T-helper 2 cell (primary cell): ENCODE data around the gene SPTSSB.

Experiments used
- DNase-seq, 5 experiments: peaks; one replicate each; pipeline versions ENCODE4 v3.0.0 to v3.0.0-alpha.2; 2012 to 2022
- total RNA-seq, 2 donors: gene quantifications; one replicate each; lab custom pipeline; 2026; lab: John Stamatoyannopoulos, UW

Gene SPTSSB, protein sequence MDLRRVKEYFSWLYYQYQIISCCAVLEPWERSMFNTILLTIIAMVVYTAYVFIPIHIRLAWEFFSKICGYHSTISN
- total RNA-seq = 0.20 to 0.62 reads per million in 2 donors

DNA sequence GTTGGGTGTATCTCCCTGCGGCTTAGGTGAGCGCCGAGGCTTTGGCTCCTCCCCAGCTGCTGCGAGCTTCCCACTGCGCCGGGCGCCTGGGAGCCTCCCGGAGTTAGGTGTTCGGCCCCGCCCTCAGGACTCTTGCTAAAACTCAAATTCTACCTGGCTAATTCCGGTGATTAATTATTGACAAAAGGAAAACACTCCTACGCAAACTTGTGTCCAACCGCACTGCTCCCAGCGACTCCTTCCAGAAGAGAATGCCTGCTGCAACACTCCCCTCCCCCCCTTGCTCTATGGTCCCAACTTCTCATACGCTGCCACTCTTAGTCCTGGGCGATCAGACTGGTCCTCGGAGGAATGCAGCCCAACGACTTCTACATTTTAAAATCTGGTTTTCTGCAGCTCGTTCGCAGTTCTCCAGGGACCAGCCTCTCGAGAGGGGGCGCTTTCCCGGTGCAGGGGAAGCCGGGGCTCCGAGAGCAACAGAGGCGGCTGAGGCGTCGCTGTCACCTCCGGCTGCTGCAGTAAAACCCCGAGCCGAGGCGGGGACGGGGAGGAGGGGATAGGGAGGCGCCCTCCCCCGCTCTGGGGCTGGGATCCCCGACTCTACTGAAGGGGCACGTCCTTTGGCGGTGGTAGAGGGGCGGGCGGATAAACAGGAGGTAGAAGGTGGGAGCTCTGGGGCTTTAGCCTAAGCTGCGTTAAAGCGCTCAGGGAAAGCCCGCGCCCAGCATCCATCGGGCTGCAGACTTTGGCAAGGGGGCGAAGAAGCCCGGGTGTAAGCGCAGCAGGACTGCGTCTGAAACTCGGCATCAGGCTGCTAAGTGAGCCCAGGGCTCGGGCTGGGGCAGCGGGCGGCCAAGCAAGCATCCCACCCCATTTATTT lies at the start of gene SPTSSB:
SPTSSB (minus strand) TSS at position 77 of the 880 bp plus-strand sequence. CDS start 25,194 bp downstream, outside the sequence.
- DNase-seq = peak in 3 of 5 experiments; percentile 14 to 39 (median 14)

DNA sequence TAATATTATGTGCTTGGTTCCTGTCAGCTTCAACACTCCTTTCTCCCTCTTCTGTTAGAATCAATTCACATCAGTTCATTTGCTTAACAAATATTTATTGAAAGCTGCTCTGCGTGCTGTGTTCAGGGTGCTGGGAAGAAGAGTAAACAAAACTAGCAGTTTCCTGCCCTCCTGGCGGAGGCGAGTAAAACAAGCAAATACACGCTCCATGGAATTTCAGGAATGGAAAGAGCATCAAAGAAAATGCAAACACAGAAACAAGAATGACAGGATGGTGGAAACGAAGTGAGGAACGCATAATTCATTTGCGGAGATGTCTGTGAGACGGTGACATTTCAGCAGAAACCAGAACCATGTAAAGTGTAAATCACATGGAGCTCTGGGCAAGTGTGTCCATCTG lies 49.4 kb upstream of the SPTSSB start:
- DNase-seq = no peak

DNA sequence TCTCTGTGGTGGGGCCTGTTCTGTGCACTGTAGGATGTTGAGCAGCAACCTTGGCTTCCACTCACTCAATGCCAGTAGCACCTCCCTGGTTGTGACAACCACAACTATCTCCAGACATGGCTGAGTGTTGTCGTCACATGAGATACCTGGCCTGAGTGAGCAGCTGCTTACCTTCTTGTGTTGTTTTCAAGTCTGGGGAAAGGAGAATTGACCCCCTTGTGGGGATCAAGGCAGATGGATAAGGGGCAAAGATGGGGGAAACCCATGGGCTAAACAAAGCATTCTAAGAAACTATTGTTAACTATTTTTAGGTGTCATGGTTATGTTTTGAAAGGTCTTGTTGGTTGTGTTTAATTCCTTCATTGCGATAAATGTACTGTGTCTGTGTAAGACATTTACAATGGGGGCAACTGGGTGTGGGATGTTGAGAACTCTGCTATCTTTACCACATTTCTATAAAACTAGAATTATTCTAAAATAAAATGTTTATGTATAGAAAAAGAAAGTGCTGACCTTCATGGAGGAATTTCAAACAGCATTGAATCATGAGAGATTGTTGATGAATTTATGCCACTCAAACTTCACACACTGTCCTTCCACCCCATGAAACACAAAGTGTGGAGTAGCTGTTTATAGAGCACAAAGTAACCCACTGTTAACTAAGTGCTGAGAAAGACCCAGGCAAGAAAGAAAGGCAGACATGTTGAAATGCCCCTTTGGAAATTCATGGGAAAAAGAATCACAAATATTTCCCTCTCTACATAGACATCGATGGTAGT lies 48.4 kb upstream of the SPTSSB start:
- no peak for DNase-seq

DNA sequence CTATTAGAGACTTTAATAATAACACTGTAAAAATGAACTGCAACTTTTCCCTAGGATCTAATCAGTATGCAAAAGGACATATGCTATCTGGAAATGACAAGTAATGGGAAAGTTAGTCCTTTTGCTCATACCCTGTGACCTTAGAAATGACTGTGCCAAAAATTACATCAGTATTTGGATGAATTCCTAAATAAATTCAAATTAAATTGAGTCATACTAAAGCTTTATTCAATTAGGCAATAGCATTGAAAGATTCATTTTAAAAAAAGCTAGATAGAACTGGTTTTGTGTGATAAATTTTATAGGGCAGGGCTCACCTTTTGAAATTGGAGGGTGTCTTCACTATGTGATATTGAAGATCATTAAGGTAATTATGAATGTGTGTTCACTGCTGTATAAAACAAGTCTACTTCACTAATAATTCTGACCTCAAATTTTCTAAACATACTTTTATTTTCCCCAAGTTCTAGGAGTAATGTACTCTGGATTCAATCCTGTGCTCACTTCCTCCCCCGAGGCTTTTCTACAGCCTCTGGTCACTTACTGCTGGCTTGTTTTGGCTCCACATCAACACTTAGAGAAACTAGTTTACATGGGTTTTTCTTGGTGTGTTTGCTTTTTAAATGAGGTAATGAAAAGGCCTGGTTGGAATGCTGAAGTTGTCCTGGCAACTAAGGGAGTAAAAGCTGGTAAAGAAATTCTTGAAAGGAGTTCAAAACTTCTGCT lies 44.4 kb upstream of the SPTSSB start:
- no peak for DNase-seq

DNA sequence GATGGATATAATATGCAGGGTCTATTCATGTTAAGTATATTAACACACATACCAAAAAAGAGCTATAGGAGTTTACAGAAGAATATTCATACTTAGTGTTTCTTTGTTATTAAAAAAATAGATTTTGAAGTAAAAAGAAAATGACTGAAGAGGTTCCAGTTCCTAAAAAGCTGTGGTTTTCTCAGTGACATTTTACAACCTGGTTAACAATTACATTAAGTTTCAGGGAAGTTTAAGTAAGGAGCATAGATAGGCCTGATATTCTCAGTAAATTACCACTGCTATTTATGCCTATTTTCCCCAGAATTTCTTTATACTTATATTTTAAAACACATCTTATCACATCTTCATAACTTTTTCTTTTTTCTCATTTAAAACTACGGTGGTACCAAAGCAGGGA lies 43.6 kb upstream of the SPTSSB start:
- DNase-seq = no peak

DNA sequence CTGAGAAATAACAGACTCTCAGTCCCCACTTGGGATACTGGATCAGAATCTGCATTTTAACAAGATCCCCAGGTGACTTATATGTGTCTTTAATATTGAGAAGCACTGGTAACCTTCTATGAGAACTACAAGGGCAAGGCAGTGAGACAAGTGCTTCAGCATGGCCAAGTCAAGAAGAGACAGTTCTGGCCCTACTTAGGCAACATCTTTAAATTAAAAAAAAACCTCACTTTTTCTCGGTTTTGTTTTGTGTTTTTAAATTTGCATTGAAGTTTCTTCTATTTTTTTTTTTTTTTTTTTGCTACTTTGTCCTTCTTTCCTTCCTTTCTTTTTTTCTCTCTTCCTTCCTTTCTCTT lies 42.5 kb upstream of the SPTSSB start:
- DNase-seq = no peak

DNA sequence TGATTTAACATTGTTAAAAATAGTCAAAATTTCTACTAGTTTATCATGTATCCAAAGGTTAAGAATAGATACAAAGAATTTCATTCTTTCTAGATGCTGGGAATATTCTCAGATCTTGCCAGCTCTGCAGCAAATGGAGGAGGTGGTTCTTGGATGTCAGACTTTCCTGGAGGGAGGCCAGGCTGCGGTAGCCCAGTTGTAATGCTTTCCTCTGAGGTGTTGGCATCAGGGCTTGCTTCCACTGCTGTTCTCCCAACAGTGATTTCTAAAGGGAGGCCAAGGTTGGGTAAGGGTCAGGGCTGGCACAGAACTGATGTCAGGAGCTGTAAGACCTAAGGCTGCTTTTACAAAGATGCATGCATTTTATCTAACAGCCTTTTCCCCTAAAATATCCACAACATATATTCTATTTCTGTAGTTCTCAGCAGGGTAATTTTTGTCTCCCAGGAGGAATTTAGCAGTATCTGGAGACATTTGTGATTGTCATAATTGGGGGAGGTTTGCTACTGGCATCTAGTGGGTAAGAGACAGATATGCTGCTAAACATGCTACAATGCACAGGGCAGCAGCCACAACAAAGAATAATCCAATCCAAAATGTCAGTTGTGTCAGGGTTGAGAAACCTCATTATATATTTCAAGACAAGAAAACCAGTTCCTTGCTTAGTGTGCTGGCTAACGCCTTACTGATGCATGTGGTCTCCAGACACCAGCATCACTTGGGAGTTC lies 42.0 kb upstream of the SPTSSB start:
- DNase-seq = no peak

DNA sequence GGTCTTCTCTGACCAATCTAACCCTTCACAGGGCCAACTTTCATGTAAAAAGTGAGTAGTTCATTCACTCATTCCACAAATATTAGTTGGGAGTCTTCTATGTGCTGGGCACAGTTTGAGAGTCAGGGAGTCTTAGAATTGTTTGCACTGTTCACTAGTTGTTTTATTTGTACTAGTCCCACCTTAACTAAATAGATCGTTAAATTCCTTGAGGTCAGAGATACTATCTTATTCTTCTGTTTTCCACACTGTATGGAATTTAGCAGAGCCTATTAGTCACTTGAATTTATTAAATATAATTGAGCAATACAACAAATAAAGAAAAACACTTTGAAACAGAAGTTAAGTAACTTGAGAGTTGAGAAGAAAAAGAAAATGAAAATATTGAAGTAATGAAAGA lies 40.8 kb upstream of the SPTSSB start:
- no peak for DNase-seq

DNA sequence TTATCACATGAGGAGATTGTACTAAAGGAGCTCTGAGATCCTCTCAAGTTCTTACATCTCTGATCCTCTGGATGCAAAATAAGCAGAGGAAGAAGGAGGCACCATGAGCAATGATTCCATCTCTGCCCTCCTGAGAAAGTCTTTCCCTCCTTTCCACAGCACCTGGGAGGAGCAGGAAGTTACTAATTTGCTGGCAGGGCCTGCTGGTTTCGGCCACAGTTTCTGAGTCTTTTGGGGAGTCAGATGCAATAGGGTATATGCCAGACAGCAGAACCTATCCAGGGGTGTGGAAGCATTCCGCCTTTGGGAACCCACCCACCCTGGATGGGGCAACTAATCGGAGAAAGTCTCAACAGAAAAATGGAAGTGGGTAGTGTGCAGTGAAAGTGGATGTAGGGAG lies 38.5 kb upstream of the SPTSSB start:
- no peak for DNase-seq

DNA sequence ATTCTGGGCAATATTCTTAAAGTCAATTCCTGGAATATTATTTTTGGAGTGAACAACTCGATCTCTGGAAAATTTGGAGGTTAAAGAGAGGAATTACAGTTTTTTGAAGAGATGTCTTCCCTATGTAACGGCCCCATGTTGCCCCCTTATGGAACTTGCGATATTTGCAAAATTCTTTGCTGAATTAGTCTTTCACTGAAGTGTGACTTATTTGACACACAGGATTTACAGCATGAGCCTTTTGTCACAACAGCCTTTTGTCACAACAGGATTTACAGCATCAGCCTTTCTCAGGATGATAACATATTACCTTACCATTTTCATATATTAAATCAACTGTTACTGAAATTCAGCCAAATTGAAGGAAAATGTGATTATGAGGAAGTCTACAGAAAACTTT lies 37.8 kb upstream of the SPTSSB start:
- DNase-seq = peak in 2 of 5 experiments; percentile 13 to 34

DNA sequence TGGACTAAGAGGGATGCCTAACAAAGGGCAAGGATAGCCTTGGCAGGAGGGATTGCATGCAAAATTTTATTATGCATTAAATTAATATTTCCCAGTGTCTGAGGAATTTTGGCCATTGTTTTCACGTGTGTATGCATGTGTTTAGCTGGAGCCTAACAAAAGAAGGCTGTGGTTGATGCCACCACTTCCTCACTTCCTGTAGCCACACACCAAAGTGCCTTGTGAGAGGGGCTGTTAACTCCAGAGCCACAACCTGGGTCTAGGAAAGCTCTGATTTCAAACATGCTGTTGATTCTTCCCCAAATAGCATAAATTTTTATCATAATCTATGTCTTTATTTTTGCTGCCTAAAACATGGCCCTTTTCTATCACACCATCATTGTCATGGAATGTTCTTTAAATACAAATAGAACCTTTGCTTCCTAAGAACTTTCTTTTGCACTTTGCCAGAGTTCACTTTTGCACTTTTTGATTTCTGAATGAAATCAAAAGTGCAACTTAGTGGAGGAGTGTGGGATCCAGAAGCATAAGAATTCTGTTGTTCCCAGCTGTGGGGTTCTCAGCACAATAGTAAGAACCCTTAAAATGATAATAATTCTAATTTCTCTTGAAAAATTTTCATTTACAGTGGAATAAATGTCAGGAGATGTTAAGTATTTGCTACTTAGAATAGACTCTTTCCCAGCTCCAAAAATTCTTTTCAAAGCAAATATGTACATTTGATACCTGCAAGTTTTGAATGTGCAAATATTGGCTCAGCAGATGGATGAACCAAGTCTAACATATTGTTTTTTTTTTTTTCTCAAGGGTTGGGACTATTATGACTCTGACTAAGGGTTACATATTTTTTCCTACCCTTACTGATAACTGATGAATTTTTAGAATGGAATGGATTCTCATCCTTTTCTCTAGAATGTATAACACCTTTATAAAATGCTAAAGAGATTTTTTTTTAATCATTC lies 35.6 kb upstream of the SPTSSB start:
- peak in 2 of 5 experiments; percentile 5 to 17 for DNase-seq

DNA sequence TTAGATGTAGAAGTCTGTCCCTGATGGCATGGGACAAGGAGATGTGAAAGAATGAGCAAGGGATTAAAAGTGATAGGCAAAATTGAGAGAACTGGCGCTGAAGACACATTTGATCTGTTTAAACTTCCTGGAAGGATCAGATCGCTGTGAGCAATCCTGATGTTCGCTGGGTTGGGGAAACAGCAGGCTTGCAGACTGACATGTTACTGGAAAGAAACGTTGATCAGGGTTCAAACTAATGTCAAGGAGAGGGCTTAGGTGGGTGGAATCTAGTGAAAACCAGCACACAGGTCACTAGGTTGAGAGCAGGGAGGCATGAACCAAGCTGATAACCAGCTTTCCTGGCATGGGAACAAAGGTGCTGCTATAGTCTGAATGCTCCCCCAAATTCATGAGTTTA lies 34.5 kb upstream of the SPTSSB start:
- no peak for DNase-seq

DNA sequence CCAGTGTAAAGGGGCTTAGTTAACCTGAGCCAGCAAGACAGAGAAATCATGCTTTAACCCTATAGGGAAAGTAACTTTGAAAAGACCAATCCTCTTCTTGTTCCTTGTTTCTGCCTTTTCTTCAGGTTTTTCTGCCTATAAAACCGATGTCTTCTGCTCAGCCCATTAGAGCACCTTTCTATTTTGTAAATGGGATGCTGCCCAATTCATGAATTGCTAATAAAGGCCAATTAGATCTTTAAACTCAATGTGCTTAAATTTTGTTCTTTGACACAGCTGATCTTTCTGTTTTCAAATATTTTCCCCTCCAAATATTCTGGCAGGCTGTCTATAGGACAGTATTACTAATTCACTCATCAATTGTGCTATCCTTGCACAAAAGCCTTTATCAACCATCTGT lies 33.8 kb upstream of the SPTSSB start:
- no peak for DNase-seq

DNA sequence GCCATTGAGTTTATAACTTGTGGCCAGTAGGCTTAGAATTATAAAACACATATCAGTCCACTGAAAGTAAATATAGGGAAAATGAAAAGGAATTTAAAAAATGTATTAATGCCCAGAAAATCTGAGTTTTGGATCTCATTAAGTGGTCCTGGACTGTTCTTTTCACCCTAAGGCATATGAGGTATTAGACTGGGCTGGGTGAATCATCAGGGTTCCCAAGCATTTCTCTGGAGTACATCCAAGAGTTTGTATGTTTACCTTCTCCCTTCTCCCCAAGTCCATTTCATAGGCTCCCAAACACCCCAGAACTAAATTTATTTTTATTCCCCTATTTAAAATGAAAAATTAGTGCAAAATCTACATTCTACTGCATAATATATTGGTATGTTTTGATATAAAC lies 31.9 kb upstream of the SPTSSB start:
- no peak for DNase-seq

DNA sequence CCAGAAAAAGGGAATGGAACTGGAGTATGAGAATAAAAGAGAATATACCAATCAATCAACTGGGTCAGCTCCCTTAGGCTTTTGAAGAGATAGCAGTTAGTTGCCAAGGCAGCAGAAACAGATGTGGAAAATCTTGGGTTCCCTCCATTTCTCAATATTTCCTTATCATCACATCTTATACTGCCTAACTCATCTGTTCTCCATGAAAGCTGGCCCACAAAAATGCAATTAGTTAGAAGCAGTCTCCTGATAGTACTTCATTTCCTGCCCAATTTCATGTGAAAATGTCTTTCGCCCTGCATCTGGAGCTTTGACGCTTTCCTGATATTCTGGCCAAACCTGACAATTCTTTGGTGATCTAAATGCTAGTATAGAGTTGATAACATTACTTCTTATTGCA lies 30.1 kb upstream of the SPTSSB start:
- no peak for DNase-seq

DNA sequence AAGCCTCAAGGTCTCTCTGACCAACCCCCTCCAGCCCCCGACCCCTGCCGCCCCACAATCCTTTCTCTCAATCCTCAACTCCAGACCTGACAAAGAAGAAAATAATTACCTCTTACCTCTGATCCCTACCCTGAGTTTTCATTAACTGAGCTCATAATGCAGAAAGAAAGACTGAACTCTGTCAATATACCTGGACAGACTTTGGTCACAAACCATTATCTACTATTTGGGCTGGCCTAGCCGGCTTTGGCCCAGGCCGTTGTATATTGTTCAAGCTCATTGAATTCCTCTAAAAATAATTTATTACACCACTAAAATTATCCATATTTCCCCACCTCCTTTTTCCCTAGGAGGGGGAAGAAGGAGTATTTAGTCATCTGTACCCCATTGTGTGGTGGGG lies 29.3 kb upstream of the SPTSSB start:
- no peak for DNase-seq

DNA sequence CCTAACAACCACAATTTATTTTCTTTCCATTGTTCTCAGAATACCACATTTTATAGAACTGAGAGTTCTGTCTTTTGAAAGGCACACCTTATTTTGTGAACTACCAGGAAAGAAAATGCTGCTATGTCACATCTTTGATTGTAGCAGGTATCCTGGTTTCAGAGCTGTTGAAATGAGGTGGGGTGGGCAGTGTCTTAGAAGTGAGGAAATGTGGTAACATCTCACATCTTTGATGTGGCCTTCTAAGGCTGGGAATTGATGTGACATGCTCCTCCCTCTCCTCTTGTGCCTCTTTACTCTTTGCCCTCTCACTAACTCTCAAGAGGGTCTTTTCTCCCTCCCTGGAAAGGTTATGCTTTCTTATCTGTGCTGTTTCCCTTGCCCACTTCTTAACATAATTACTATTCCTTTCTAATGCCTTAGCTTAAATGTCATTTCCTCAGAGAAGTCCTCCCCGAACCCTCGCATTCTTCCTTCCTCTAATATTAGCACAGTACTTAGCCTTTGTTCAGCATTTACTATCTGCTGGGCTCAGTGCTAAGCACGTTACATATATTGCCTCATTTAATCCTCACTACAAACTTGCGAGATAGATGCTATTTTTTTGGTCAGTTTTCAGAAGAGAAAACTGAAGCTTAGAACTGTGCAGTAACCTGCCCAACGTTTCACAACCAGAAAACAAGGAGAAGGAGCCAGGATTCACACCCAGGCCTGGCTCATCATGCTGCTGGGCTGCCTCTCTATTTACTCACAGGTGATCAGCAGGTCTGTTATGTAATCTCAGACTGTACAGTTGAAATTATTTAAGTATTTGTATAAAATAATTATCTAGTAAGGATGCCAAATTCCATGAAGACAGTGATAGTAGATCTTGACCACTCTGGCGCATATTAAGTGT lies 24.0 kb upstream of the SPTSSB start:
- peak in 1 of 5 experiments; percentile 59 for DNase-seq

DNA sequence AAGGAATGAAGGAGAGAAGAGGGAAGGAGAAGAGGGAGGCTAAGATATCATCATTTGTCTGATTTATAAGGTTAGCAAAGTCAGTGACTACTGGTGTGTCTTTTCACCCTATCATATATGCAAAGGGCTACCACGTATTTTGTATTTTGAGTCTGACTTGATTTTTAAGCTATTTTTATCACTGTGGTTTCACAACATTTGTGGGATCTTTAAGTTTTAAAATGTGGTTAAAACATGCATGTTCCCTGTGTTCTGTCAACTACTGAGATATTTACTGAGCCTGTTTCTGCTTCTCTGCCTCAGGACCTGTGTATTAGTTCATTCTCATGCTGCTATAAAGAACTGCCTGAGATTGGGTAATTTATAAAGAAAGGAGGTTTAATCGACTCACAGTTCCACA lies 22.5 kb upstream of the SPTSSB start:
- peak in 1 of 5 experiments; percentile 34 for DNase-seq

DNA sequence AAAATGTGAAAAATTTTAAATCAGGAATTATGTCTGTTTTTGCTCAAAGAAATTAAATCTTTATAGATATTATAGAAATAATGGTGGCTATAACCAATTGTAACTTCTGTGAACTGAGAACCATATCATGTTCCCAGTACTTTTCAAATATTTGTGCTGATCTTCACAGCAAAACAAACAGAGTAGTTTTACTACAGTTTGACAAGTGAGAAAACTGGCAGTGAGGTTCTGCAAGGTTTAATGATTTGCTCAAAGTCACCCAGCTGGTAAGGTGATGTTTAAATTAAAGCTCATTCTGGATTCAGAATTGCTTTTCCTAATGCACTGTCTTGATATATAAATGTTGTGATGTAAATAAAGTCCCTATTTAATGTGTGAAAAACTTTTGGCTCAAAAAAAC lies 22.0 kb upstream of the SPTSSB start:
- DNase-seq = no peak

DNA sequence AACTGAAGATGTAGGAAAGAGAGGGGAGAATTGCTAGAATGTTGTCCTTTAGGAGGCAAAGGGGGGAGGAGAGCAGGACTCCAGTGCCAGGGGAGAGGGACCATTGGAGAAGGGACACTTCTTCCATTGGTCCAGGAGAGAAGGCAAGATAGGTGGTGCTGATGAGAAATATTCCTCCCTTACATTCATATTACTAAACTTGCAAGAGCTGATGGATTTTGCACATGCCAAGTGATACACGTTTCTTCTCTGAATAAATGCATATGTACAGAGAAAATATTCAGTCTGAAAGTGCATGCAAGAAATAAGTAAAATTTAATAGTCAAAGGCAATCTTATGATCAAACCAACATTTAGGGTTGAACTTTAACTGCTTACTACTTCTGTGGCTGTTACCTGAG lies 21.5 kb upstream of the SPTSSB start:
- no peak for DNase-seq
